ENCODE results near the gene PF4V1.

DNA sequence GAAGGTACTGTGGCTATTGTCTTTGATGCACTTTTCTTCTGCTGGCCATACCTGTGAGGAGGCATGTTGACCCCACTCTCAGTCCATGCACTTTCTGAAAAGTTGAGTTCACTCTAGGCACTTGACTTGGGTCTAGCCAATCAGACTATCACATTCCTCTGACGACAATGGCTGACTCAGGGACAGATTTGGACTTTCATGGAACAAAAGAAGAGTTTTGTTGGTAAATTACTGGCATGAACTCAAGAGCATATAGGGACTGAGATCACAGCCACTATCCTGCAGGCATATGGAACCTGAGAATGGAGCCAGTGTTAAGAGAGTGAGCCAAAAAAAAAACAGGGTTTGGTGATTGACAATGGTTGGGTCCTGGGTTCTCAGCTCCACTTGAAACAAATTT, 41.3 kb upstream of the PF4V1 start:
- TF ChIP-seq, protein P1, sequence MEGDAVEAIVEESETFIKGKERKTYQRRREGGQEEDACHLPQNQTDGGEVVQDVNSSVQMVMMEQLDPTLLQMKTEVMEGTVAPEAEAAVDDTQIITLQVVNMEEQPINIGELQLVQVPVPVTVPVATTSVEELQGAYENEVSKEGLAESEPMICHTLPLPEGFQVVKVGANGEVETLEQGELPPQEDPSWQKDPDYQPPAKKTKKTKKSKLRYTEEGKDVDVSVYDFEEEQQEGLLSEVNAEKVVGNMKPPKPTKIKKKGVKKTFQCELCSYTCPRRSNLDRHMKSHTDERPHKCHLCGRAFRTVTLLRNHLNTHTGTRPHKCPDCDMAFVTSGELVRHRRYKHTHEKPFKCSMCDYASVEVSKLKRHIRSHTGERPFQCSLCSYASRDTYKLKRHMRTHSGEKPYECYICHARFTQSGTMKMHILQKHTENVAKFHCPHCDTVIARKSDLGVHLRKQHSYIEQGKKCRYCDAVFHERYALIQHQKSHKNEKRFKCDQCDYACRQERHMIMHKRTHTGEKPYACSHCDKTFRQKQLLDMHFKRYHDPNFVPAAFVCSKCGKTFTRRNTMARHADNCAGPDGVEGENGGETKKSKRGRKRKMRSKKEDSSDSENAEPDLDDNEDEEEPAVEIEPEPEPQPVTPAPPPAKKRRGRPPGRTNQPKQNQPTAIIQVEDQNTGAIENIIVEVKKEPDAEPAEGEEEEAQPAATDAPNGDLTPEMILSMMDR (conservative IDR thresholded peaks at IDR 0.05) = no peak
- no peak for TF ChIP-seq ZFX (IDR thresholded peaks at IDR 0.05)

Data from C4-2B (cell line).